ENCODE results near the gene TBRG1.

The TBRG1 gene

GRCh38 chr11:124622531-124623451, at the start of gene TBRG1:
Gene TBRG1 (plus strand): TSS chr11:124622864. CDS start chr11:124623084, 220 bp downstream.
- no peak for TF ChIP-seq ZBTB7A (IDR thresholded peaks at IDR 0.05; ENCODE audit: low read depth)
- 0 out of 2 replicates have a peak, but pooled peaks have one; percentile 4 for TF ChIP-seq MAX (IDR thresholded peaks at IDR 0.05)
- no peak for TF ChIP-seq FOXM1 (IDR thresholded peaks at IDR 0.05; ENCODE audit: borderline replicate concordance, low read depth)
- no peak for TF ChIP-seq USF1 (IDR thresholded peaks at IDR 0.05)
- TF ChIP-seq TCF12 (IDR thresholded peaks at IDR 0.05; ENCODE audit: low read depth) = no peak
- no peak for TF ChIP-seq CEBPB (IDR thresholded peaks at IDR 0.05)
- no peak for TF ChIP-seq EGR1 (IDR thresholded peaks at IDR 0.05)
- 0 out of 2 replicates have a peak, but pooled peaks have one; percentile 33 for TF ChIP-seq REST (IDR thresholded peaks at IDR 0.05; ENCODE audit: low read depth)
- peak; percentile 91 for TF ChIP-seq TAF1 (IDR thresholded peaks at IDR 0.05; ENCODE audit: low read depth)
- TF ChIP-seq YY1 (IDR thresholded peaks at IDR 0.05; ENCODE audit: low read depth) = no peak
- TF ChIP-seq EP300 (IDR thresholded peaks at IDR 0.05; ENCODE audit: borderline replicate concordance) = no peak
- peak; percentile 89 for TF ChIP-seq CREB1 (IDR thresholded peaks at IDR 0.05; ENCODE audit: low read depth)
- no peak for TF ChIP-seq NFIC (IDR thresholded peaks at IDR 0.05)
- TF ChIP-seq RAD21 (IDR thresholded peaks at IDR 0.05; ENCODE audit: low read depth) = no peak
- TF ChIP-seq TEAD4 (IDR thresholded peaks at IDR 0.05) = no peak

- no peak for TF ChIP-seq EP300 (IDR thresholded peaks at IDR 0.05; ENCODE audit: borderline replicate concordance)
- no peak for TF ChIP-seq CEBPB (IDR thresholded peaks at IDR 0.05)
- no peak for TF ChIP-seq REST (IDR thresholded peaks at IDR 0.05; ENCODE audit: low read depth)
- no peak for TF ChIP-seq TEAD4 (IDR thresholded peaks at IDR 0.05)
- TF ChIP-seq USF1 (IDR thresholded peaks at IDR 0.05) = no peak
- TF ChIP-seq MAX (IDR thresholded peaks at IDR 0.05) = no peak
Observed at GRCh38 chr11:124577716-124578427, 44.8 kb upstream of the TBRG1 start.

- TF ChIP-seq FOXM1 (IDR thresholded peaks at IDR 0.05; ENCODE audit: borderline replicate concordance, low read depth) (no peak), EP300 (IDR thresholded peaks at IDR 0.05; ENCODE audit: borderline replicate concordance) (no peak), YY1 (IDR thresholded peaks at IDR 0.05; ENCODE audit: low read depth) (no peak), TAF1 (IDR thresholded peaks at IDR 0.05; ENCODE audit: low read depth) (no peak), REST (IDR thresholded peaks at IDR 0.05; ENCODE audit: low read depth) (no peak), EGR1 (IDR thresholded peaks at IDR 0.05) (no peak), TEAD4 (IDR thresholded peaks at IDR 0.05) (no peak), NFIC (IDR thresholded peaks at IDR 0.05) (no peak), CREB1 (IDR thresholded peaks at IDR 0.05; ENCODE audit: low read depth) (no peak), CEBPB (IDR thresholded peaks at IDR 0.05) (no peak), MAX (IDR thresholded peaks at IDR 0.05) (no peak), ZBTB7A (IDR thresholded peaks at IDR 0.05; ENCODE audit: low read depth) (no peak), TCF12 (IDR thresholded peaks at IDR 0.05; ENCODE audit: low read depth) (no peak), USF1 (IDR thresholded peaks at IDR 0.05) (no peak), RAD21 (IDR thresholded peaks at IDR 0.05; ENCODE audit: low read depth) (no peak)
Observed at GRCh38 chr11:124578761-124579160, 43.9 kb upstream of the TBRG1 start.
